OCI-LY7 (cell line): ENCODE measurements around the gene SUN5. TPM values are rescaled to one million over a fixed set of nuclear protein-coding genes. Genes with fewer than 3 reads are reported as not detected.

Source experiments
- BruUV-seq: library from RNA; stranded (reverse); fragments of 400-500 nt; replicated peaks from 2 replicates; lab custom pipeline; 2021; lab: Mats Ljungman, UMichigan
- CTCF ChIA-PET: fragments of 300-600 bp; sonication (Branson Sonifier 250); formaldehyde crosslinking; loops from one replicate; lab custom pipeline; 2022; ENCODE audit warnings: antibody characterized with exemption; ENCODE audit not compliant: unreplicated experiment; lab: Charles Lee
- POLR2A ChIA-PET: fragments of 300-600 bp; sonication (Branson Sonifier 250); formaldehyde crosslinking; loops from one replicate; lab custom pipeline; 2022; ENCODE audit warnings: antibody characterized with exemption; lab: Charles Lee
- DNase-seq: peaks from one replicate; pipeline ENCODE4 v3.0.0-alpha.2; 2015; ENCODE audit warnings: low spot score
- H2AFZ ChIP-seq: fragments of 200-600 bp; sonication (generic), shearing (Covaris generic); 2 replicates; pipeline ENCODE4 v1.6.1; 2014; ENCODE audit warnings: mild to moderate bottlenecking, antibody characterized with exemption, low read length, moderate library complexity
- H3K27ac ChIP-seq: fragments of 200-600 bp; sonication (generic); 2 replicates; pipeline ENCODE4 v1.5.1; 2014; ENCODE audit warnings: mixed run types, low read depth, mild to moderate bottlenecking, moderate library complexity, low read length, inconsistent platforms; ENCODE audit not compliant: poor library complexity, severe bottlenecking
- H3K36me3 ChIP-seq: fragments of 200-600 bp; sonication (generic); 2 replicates; pipeline ENCODE4 v1.6.1; 2014; ENCODE audit warnings: mild to moderate bottlenecking, antibody characterized with exemption, low read length, moderate library complexity, mixed read lengths; ENCODE audit not compliant: insufficient read depth
- H3K4me1 ChIP-seq: fragments of 200-600 bp; sonication (generic); 2 replicates; pipeline ENCODE4 v1.5.1; 2014; ENCODE audit warnings: mild to moderate bottlenecking, low read length; ENCODE audit not compliant: insufficient read depth, poor library complexity, severe bottlenecking
- H3K4me2 ChIP-seq: fragments of 200-600 bp; sonication (generic); 2 replicates; pipeline ENCODE4 v1.6.1; 2014; ENCODE audit warnings: mild to moderate bottlenecking, low read length
- H3K4me3 ChIP-seq: fragments of 200-600 bp; sonication (generic); 2 replicates; pipeline ENCODE4 v1.5.1; 2014; ENCODE audit warnings: mild to moderate bottlenecking, low read depth, low read length; ENCODE audit not compliant: poor library complexity, severe bottlenecking
- H3K79me2 ChIP-seq: fragments of 200-600 bp; sonication (generic); 2 replicates; pipeline ENCODE4 v1.6.1; 2016; ENCODE audit warnings: low read depth, mild to moderate bottlenecking, low read length, moderate library complexity, mixed read lengths; ENCODE audit not compliant: insufficient read depth
- H3K9me2 ChIP-seq: fragments of 200-600 bp; sonication (generic); 2 replicates; pipeline ENCODE4 v1.6.1; 2016; ENCODE audit warnings: mild to moderate bottlenecking, low read length, mixed read lengths; ENCODE audit not compliant: insufficient read depth
- H3K9me3 ChIP-seq: fragments of 200-600 bp; sonication (generic); 2 replicates; pipeline ENCODE4 v1.6.1; 2014; ENCODE audit warnings: mild to moderate bottlenecking, mixed run types, low read length, mixed read lengths
- H4K20me1 ChIP-seq: fragments of 200-600 bp; sonication (generic); 2 replicates; pipeline ENCODE4 v1.6.1; 2014; ENCODE audit warnings: mild to moderate bottlenecking, antibody characterized with exemption, low read length, moderate library complexity, mixed read lengths; ENCODE audit not compliant: insufficient read depth
- CTCF ChIP-seq: fragments of 200-600 bp; sonication (generic); conservative IDR thresholded peaks from 2 replicates; pipeline ENCODE4 v1.5.1; 2014; ENCODE audit warnings: mild to moderate bottlenecking, antibody characterized with exemption, low read length, moderate library complexity, mixed read lengths
- EZH2phosphoT487 ChIP-seq: fragments of 200-600 bp; sonication (generic); IDR thresholded peaks from 2 replicates; pipeline ENCODE4 v1.6.1; 2018; ENCODE audit warnings: low read depth, borderline replicate concordance, mild to moderate bottlenecking, mixed run types, antibody characterized with exemption, low read length, moderate library complexity, mixed read lengths
- intact Hi-C: fragments of 100-400 bp; cut with micrococcal nuclease; formaldehyde crosslinking; loops from one replicate; pipeline ENCODE4 v1.10.0; 2022; ENCODE audit not compliant: unreplicated experiment
- total RNA-seq, 2 experiments: library from RNA; depleted of rRNA in 1 of 2; stranded (reverse); fragments of >200 nt in 1 of 2; shearing (Covaris generic) in 1 of 2; gene quantifications; 2 replicates each; pipeline ENCODE4 v1.2.3, GENCODE V29; 2014 to 2022

Gene SUN5
- total RNA-seq, 2 experiments from 2014 or later = not detected

- Histone ChIP-seq H3K4me1 (no peaks in the 10 kb centered on the region), H3K27ac (no peak overlapping the region), H2AFZ (no peak overlapping the region), H3K79me2 (no peaks in the 10 kb centered on the region), H3K9me3 (no peaks in the 10 kb centered on the region), H3K36me3 (no peaks in the 10 kb centered on the region), H3K4me2 (no peak overlapping the region), H3K4me3 (no peak overlapping the region), H3K9me2 (no peaks in the 10 kb centered on the region), H4K20me1 (no peaks in the 10 kb centered on the region)
- BruUV-seq = no TSS peak
- no peak for DNase-seq
- intact Hi-C loops = no loop called here
- CTCF ChIA-PET = no interaction called here
- TF ChIP-seq EZH2phosphoT487 = no peak
- TF ChIP-seq CTCF = no peak
- POLR2A ChIA-PET = interaction anchor here (0.7 kb wide), 1 partner anchor 71 kb away, joined by 3 read pairs; no protein-coding TSS in a partner anchor
Observed at GRCh38 chr20:32983459-32984112, 20.6 kb downstream of the SUN5 start.

DNA sequence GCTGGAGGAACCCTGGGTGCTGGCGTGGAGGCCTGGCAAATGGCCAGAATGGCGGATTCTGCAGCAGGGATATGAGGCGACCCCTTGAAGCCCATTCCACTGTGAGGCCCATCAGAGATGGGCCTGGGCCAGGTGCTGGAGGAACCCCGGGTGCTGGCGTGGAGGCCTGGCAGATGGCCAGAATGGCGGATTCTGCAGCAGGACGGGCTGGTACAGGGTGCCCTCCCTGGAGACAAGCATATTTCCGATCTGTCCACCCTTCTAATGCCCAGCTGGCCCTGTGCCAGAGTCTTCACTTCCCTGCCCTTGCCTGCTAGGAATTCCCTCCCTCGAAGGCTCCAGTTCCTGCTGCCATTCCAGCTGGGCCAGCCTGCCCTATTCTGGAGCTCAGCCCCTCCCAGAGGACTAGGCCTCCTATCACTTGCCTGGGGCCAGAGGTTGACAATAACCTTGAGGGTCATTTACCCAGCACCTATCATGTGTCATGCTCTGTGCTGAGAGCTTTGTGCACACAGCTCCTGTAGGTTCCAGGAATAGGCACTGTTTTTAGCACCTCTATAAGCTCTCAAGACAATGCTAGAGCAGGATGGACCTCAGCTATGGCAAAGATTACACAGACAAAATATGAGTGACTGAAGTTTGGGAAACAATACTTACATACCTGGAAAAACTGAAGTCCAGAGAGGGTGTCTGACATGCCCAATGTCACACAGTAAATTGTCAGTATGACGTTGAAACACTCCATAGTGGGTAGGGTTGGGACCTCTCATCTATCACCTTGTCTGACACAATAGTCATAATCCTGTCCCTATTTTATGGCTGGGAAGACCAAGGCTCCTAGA is 21.4 kb downstream of the SUN5 start:
- BruUV-seq = no TSS peak
- ChIA-PET POLR2A (interaction anchor here (0.7 kb wide), 2 partner anchors 39 to 71 kb away, joined by 3 read pairs; no protein-coding TSS in a partner anchor), CTCF (no interaction called here)
- Histone ChIP-seq H3K9me3 (no peaks in the 10 kb centered on the region), H3K4me1 (no peaks in the 10 kb centered on the region), H3K27ac (no peak overlapping the region), H3K79me2 (no peaks in the 10 kb centered on the region), H3K4me2 (no peak overlapping the region), H2AFZ (no peak overlapping the region), H4K20me1 (no peaks in the 10 kb centered on the region), H3K9me2 (no peaks in the 10 kb centered on the region), H3K36me3 (no peaks in the 10 kb centered on the region), H3K4me3 (no peak overlapping the region)
- no peak for DNase-seq
- intact Hi-C loops = no loop called here
- TF ChIP-seq CTCF = no peak
- no peak for TF ChIP-seq EZH2phosphoT487

- H3K27ac ChIP-seq = no peak overlapping the region
- BruUV-seq = no TSS peak
- TF ChIP-seq CTCF (no peak), EZH2phosphoT487 (no peak)
- no peaks in the 10 kb centered on the region for H3K36me3 ChIP-seq
- H4K20me1 ChIP-seq = no peaks in the 10 kb centered on the region
- H3K4me3 ChIP-seq = no peak overlapping the region
- no peaks in the 10 kb centered on the region for H3K79me2 ChIP-seq
- CTCF ChIA-PET = no interaction called here
- no peaks in the 10 kb centered on the region for H3K4me1 ChIP-seq
- H2AFZ ChIP-seq = no peak overlapping the region
- POLR2A ChIA-PET = no interaction called here
- H3K9me3 ChIP-seq = no peaks in the 10 kb centered on the region
- DNase-seq = no peak
- intact Hi-C loops = no loop called here
- H3K4me2 ChIP-seq = no peak overlapping the region
- no peaks in the 10 kb centered on the region for H3K9me2 ChIP-seq
Observed at GRCh38 chr20:32980990-32981389, 23.2 kb downstream of the SUN5 start.
